ENCODE measurements around the gene YAP1.

GRCh38 chr11:102188488-102188887, 78.2 kb downstream of the YAP1 start:
- no peak for TF ChIP-seq CTCF (IDR thresholded peaks at IDR 0.05)
- TF ChIP-seq POLR2A (IDR thresholded peaks at IDR 0.05), result no peak

All from uterus (tissue), 2 donors.